HG02571 (cell line): ENCODE measurements around the gene CRABP2.

Experiments
- ATAC-seq: cut with Tn5 transposase; IDR thresholded peaks from one replicate; pipeline ENCODE4 v1.9.1; 2021; ENCODE audit warnings: mild to moderate bottlenecking, moderate library complexity; ENCODE audit not compliant: unreplicated experiment

The CRABP2 gene

GRCh38 chr1:156709757-156710489 lies 4.5 kb upstream of the CRABP2 start:
- ATAC-seq, result no peak

GRCh38 chr1:156709031-156709430 lies 3.6 kb upstream of the CRABP2 start:
- no peak for ATAC-seq

- ATAC-seq, result no peak
Measured at GRCh38 chr1:156708218-156708661, 2.9 kb upstream of the CRABP2 start.

GRCh38 chr1:156707417-156708217 lies 2.2 kb upstream of the CRABP2 start:
- ATAC-seq, result no peak

- no peak for ATAC-seq
Measured at GRCh38 chr1:156706657-156707416, 1.5 kb upstream of the CRABP2 start.

GRCh38 chr1:156705918-156706656 lies 704 bp upstream of the CRABP2 start:
- ATAC-seq, result no peak

GRCh38 chr1:156704930-156705320 lies 458 bp downstream of the CRABP2 start:
- ATAC-seq, result no peak

- no peak for ATAC-seq
Measured at GRCh38 chr1:156704166-156704711, 1.1 kb downstream of the CRABP2 start.

GRCh38 chr1:156703741-156704140 lies 1.6 kb downstream of the CRABP2 start:
- ATAC-seq, result no peak

GRCh38 chr1:156703336-156703735 lies 2.0 kb downstream of the CRABP2 start:
- no peak for ATAC-seq

- no peak for ATAC-seq
Measured at GRCh38 chr1:156700736-156701531, 4.4 kb downstream of the CRABP2 start.

GRCh38 chr1:156698995-156699394 lies 6.4 kb downstream of the CRABP2 start:
- ATAC-seq, result no peak

- ATAC-seq, result no peak
Measured at GRCh38 chr1:156697481-156697880, 7.9 kb downstream of the CRABP2 start.

- no peak for ATAC-seq
Measured at GRCh38 chr1:156696755-156697154, 8.6 kb downstream of the CRABP2 start.

GRCh38 chr1:156694690-156694962 lies 10.8 kb downstream of the CRABP2 start:
- ATAC-seq, result no peak

GRCh38 chr1:156693848-156694689 lies 11.3 kb downstream of the CRABP2 start:
- no peak for ATAC-seq

GRCh38 chr1:156692925-156693847 lies 12.2 kb downstream of the CRABP2 start:
- ATAC-seq, result no peak

- ATAC-seq, result no peak
Measured at GRCh38 chr1:156692441-156692924, 12.9 kb downstream of the CRABP2 start.
